ENCODE results near the gene ZNF621.

- TF ChIP-seq EZH2phosphoT487 (IDR thresholded peaks at IDR 0.05; ENCODE audit: borderline replicate concordance) (no peak), CTCF (conservative IDR thresholded peaks at IDR 0.05; ENCODE audit: low read length) (no peak)
Measured at GRCh38 chr3:40586901-40587300, 62.1 kb downstream of the ZNF621 start.
